Stimulated activated memory B cell treated with anti-CD40 and anti-IgM and Interleukin-4, amounts not matched to agents 10 μg/mL and 1 μg/mL and 100 μg/mL, for 72 hours (primary cell): ENCODE data around the gene DDX31.

Experiments
- ATAC-seq: fragments of 150-1000 bp; cut with Tn5 transposase; 2 replicates; pipeline ENCODE4 v1.10.0; 2021
- H3K27ac Mint-ChIP-seq: one replicate; pipeline ENCODE4 v1.8.0; 2022; ENCODE audit warnings: mild to moderate bottlenecking, mixed read lengths
- H3K27me3 Mint-ChIP-seq: one replicate; pipeline ENCODE4 v1.8.0; 2022; ENCODE audit warnings: mixed read lengths
- H3K36me3 Mint-ChIP-seq: one replicate; pipeline ENCODE4 v1.8.0; 2022; ENCODE audit warnings: mixed read lengths
- H3K4me1 Mint-ChIP-seq: one replicate; pipeline ENCODE4 v1.8.0; 2022; ENCODE audit warnings: mixed read lengths
- H3K4me3 Mint-ChIP-seq: one replicate; pipeline ENCODE4 v1.8.0; 2022; ENCODE audit warnings: mild to moderate bottlenecking, moderate library complexity, mixed read lengths
- H3K9me3 Mint-ChIP-seq: one replicate; pipeline ENCODE4 v1.8.0; 2022; ENCODE audit warnings: mixed read lengths

DDX31 gene

DNA sequence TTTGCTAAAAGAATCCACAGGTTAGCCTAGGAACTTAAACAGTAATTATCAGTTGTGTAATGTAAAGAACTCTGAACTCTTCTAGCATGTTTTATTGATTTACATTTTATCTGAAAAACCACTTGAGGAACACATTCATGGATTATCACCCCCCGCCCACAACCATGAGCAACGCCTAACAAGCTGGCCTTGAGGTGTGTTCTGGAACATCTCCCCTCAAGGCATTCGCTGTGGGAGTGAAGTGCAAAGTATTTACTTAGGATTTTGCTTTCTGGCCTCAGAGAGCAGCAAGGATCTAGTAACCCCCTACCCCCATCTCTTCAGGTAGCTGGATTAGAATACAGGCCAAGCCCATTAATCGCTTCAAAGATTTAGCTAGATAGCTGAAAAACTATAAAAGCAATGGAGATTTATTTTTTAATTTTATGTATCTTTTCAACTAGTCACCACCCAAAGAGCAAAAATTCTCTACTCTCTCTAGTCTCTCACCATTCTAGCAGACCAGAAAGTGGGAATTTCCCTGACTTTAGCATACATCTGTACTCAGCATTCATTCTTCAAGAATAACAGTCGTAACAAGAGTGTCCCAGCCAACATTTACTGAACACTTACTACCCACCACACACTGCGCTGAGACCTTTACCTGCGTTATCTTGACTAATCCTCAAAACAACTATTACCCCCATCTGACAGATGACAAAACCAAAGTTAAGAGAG lies 37.2 kb downstream of the DDX31 start:
- H3K4me3 Mint-ChIP-seq = no peak overlapping the region
- peaks cover 82% of the 10 kb centered on the region for H3K36me3 Mint-ChIP-seq
- no peaks in the 10 kb centered on the region for H3K27me3 Mint-ChIP-seq
- no peaks in the 10 kb centered on the region for H3K4me1 Mint-ChIP-seq
- no peak for ATAC-seq
- no peaks in the 10 kb centered on the region for H3K9me3 Mint-ChIP-seq
- no peak overlapping the region for H3K27ac Mint-ChIP-seq

DNA sequence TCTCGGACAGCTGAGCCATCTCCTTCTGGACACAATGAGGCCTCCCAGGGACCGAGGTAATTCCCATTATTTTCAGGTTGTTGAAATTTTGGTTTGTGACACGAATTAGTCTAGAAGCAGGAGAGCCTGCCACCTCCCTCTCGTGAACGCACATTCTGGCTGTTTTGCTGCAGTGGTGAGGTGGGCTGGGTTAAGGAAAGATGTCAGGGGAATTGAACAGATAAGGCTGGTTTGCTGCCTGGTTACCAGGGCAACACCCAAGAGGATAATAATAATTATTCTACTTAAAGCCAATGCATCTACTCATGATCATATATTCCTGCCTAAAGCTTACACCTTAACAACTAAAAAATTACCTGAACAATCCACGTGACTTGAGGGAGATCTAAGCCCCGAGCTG lies 38.1 kb downstream of the DDX31 start:
- H3K4me1 Mint-ChIP-seq = no peaks in the 10 kb centered on the region
- peaks cover 82% of the 10 kb centered on the region for H3K36me3 Mint-ChIP-seq
- no peak overlapping the region for H3K27ac Mint-ChIP-seq

DNA sequence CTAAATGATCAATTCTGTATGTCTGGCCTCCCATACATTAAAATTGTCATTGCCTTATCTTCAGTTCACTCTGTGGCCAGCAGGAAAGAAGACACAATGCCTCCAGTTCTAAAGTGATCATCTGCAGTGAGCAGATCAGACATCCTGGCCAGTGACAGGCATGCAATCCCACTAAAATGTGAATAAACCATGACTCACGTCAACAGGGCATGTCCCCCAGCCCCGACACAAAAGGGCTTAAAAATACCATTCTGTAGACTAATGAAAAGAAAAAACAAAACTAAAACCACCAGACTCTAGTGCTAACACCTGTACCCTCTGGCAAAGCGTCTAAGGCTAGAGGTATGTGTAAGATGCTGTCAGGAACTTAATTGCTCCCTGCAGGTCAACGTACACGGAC lies 38.5 kb downstream of the DDX31 start:
- Mint-ChIP-seq H3K4me3 (no peak overlapping the region), H3K27me3 (no peaks in the 10 kb centered on the region)

More for the DNA sequence above, 38.1 kb downstream of the DDX31 start:
- no peak overlapping the region for H3K4me3 Mint-ChIP-seq
- H3K27me3 Mint-ChIP-seq = no peaks in the 10 kb centered on the region
- no peak for ATAC-seq
- no peaks in the 10 kb centered on the region for H3K9me3 Mint-ChIP-seq

GRCh38 chr9:132630811-132631210 lies 39.0 kb downstream of the DDX31 start:
- Mint-ChIP-seq H3K36me3 (peaks cover 90% of the 10 kb centered on the region), H3K9me3 (no peaks in the 10 kb centered on the region), H3K4me1 (no peaks in the 10 kb centered on the region), H3K27me3 (no peaks in the 10 kb centered on the region), H3K27ac (no peak overlapping the region), H3K4me3 (no peak overlapping the region)
- no peak for ATAC-seq

More for the DNA sequence above, 38.5 kb downstream of the DDX31 start:
- H3K36me3 Mint-ChIP-seq = peaks cover 86% of the 10 kb centered on the region
- no peaks in the 10 kb centered on the region for H3K9me3 Mint-ChIP-seq
- H3K27ac Mint-ChIP-seq = no peak overlapping the region
- ATAC-seq = no peak
- no peaks in the 10 kb centered on the region for H3K4me1 Mint-ChIP-seq

GRCh38 chr9:132630116-132630515 lies 39.7 kb downstream of the DDX31 start:
- Mint-ChIP-seq H3K4me3 (no peak overlapping the region), H3K27me3 (no peaks in the 10 kb centered on the region), H3K27ac (no peak overlapping the region), H3K9me3 (no peaks in the 10 kb centered on the region), H3K4me1 (no peaks in the 10 kb centered on the region), H3K36me3 (peaks cover 96% of the 10 kb centered on the region)
- ATAC-seq = no peak

GRCh38 chr9:132628746-132629145 lies 41.0 kb downstream of the DDX31 start:
- no peaks in the 10 kb centered on the region for H3K4me1 Mint-ChIP-seq
- no peak overlapping the region for H3K4me3 Mint-ChIP-seq
- H3K27ac Mint-ChIP-seq = no peak overlapping the region
- ATAC-seq = no peak
- no peaks in the 10 kb centered on the region for H3K9me3 Mint-ChIP-seq
- peaks cover 88% of the 10 kb centered on the region for H3K36me3 Mint-ChIP-seq
- no peaks in the 10 kb centered on the region for H3K27me3 Mint-ChIP-seq

DNA sequence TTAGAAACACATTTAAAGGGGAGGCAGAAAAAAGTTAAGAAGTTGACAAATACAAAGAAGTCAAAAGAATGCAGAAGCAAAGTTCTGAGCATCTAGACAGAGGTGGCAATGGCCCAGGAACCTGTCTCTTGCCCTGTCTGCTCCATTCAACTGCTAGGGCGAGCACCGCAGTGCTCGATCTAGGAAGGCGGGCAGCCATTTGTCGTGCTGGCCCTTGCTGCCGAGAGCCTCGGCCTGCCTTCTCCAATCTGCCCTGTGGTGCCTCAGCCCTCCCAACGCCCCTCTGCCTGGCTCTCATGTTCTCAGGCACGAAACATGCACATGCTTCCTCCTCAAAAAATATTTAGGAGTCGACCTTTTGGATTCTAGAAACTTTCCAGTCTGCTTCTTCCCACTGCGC lies 42.2 kb downstream of the DDX31 start:
- no peak for ATAC-seq
- Mint-ChIP-seq H3K27me3 (no peaks in the 10 kb centered on the region), H3K9me3 (no peaks in the 10 kb centered on the region), H3K4me1 (no peaks in the 10 kb centered on the region), H3K36me3 (peaks cover 77% of the 10 kb centered on the region), H3K27ac (no peak overlapping the region), H3K4me3 (no peak overlapping the region)

- Mint-ChIP-seq H3K4me1 (no peaks in the 10 kb centered on the region), H3K27ac (no peak overlapping the region), H3K9me3 (no peaks in the 10 kb centered on the region), H3K36me3 (peaks cover 72% of the 10 kb centered on the region), H3K27me3 (no peaks in the 10 kb centered on the region), H3K4me3 (no peak overlapping the region)
- ATAC-seq = no peak
Observed at GRCh38 chr9:132627106-132627505, 42.7 kb downstream of the DDX31 start.

DNA sequence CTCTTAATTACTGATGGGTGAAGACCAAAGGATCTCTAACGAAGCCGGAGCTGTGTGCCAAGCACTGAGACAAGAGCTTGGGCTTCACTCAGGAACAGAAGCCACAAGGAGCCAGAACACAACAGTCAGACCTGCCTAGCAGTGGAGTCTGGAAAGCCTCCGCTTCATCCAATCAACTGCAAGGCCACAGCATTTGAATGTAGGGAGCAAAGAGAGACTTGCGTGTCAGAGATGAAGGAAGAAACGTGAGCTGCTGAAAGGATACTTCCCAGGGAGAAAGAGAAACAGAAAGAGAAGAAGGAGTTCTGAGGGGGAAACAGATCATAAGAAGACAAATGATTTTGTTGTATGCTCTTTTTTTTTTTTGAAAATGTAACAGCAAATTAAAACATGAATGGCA lies 43.5 kb downstream of the DDX31 start:
- Mint-ChIP-seq H3K27ac (no peak overlapping the region), H3K4me1 (no peaks in the 10 kb centered on the region), H3K27me3 (no peaks in the 10 kb centered on the region), H3K9me3 (no peaks in the 10 kb centered on the region), H3K36me3 (peaks cover 67% of the 10 kb centered on the region), H3K4me3 (no peak overlapping the region)
- ATAC-seq = no peak

DNA sequence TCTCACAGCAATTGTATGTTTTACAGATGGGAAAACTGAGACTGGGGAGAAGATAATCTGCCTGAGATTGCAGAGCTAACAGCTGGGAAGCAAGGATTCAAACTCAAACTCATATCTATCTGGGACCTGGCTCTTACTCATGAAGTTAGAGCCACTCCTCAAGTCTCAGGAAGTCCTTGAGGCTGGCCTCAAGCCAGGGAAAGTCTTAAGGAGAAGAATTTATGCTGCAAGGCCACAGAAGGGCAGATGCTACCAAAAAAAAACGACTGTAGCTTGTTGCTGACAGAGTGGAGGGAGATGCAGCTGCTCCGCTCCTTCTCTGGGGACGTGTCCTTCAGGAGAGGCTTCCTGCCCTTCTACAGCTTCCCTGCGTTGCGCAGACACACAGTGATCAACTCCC lies 47.6 kb downstream of the DDX31 start:
- H3K9me3 Mint-ChIP-seq = no peaks in the 10 kb centered on the region
- H3K4me1 Mint-ChIP-seq = no peaks in the 10 kb centered on the region
- H3K36me3 Mint-ChIP-seq = peaks cover 55% of the 10 kb centered on the region
- H3K4me3 Mint-ChIP-seq = no peak overlapping the region
- ATAC-seq = no peak
- H3K27ac Mint-ChIP-seq = no peak overlapping the region
- no peaks in the 10 kb centered on the region for H3K27me3 Mint-ChIP-seq

DNA sequence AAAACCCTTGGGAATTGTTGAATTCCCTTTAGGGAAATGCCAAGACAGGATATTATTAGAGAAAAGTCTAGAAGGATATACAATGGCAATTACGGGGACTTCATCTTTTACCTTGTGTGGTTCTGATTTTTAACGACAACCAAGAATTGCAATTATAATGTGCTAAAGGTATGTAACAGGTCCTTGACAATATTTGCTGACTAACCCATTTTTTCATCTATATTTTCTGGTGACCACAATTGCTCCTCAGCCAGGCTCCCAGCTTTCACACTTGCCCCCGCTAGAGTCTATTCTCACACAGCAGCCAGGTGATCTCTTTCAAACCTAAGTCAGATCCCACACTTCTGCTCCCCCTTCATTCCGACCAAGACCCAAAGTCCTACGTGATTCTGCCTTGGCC lies 53.1 kb downstream of the DDX31 start:
- Mint-ChIP-seq H3K4me3 (no peak overlapping the region), H3K27ac (no peak overlapping the region), H3K36me3 (peaks cover 75% of the 10 kb centered on the region), H3K27me3 (no peaks in the 10 kb centered on the region), H3K4me1 (no peaks in the 10 kb centered on the region), H3K9me3 (no peaks in the 10 kb centered on the region)
- ATAC-seq = no peak

GRCh38 chr9:132615774-132616173 lies 54.0 kb downstream of the DDX31 start:
- Mint-ChIP-seq H3K9me3 (no peaks in the 10 kb centered on the region), H3K27ac (no peak overlapping the region), H3K27me3 (no peaks in the 10 kb centered on the region), H3K36me3 (peaks cover 84% of the 10 kb centered on the region), H3K4me3 (no peak overlapping the region), H3K4me1 (no peaks in the 10 kb centered on the region)
- no peak for ATAC-seq

GRCh38 chr9:132614324-132614723 lies 55.5 kb downstream of the DDX31 start:
- no peak for ATAC-seq
- Mint-ChIP-seq H3K27ac (no peak overlapping the region), H3K27me3 (no peaks in the 10 kb centered on the region), H3K9me3 (no peaks in the 10 kb centered on the region), H3K4me3 (no peak overlapping the region), H3K36me3 (peaks cover 91% of the 10 kb centered on the region), H3K4me1 (no peaks in the 10 kb centered on the region)

DNA sequence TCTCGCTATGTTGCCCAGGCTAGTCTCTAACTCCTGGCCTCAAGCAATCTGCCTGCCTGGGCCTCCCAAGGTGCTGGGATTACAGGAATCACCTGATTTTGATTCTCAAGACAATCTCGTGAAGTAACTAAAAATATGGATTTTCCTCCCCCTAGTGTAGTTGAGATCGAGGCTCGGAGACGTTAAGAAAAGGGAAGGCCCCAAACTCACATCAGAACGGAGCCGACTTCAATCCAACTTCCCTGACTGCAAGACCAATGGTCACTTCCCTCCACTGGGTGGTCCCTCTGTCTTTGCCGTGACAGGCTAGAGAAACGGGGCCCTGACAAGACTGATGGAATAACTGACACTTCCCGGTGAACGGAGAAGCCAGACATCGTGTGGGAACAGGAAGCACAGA lies 59.1 kb downstream of the DDX31 start:
- no peaks in the 10 kb centered on the region for H3K27me3 Mint-ChIP-seq
- H3K36me3 Mint-ChIP-seq = peaks cover 95% of the 10 kb centered on the region

DNA sequence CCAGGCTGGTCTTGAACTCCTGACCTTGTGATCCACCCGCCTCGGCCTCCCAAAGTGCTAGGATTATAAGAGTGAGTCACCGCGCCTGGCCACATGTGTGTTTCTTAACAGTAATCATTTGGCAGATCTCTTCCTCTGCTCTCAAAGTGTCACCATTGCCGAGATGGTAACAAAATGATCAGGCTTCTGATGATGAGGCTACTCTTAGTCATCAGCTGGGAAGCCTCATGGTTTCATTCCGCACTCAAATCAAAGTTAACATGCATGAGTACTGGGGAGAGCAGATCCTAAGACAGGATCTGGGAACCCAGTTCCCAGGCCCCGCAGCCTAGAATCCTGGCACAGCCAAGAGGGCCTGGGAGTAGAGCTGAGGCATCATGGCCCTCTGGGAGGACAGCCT lies 60.0 kb downstream of the DDX31 start:
- H3K27ac Mint-ChIP-seq = no peak overlapping the region
- H3K27me3 Mint-ChIP-seq = no peaks in the 10 kb centered on the region
- H3K9me3 Mint-ChIP-seq = no peaks in the 10 kb centered on the region
- no peaks in the 10 kb centered on the region for H3K4me1 Mint-ChIP-seq
- ATAC-seq = no peak
- peaks cover 95% of the 10 kb centered on the region for H3K36me3 Mint-ChIP-seq
- no peak overlapping the region for H3K4me3 Mint-ChIP-seq

More for the DNA sequence above, 59.1 kb downstream of the DDX31 start:
- Mint-ChIP-seq H3K27ac (no peak overlapping the region), H3K9me3 (no peaks in the 10 kb centered on the region), H3K4me3 (no peak overlapping the region), H3K4me1 (no peaks in the 10 kb centered on the region)
- ATAC-seq = no peak

- Mint-ChIP-seq H3K4me3 (no peak overlapping the region), H3K27ac (no peak overlapping the region), H3K36me3 (peaks cover 95% of the 10 kb centered on the region), H3K9me3 (no peaks in the 10 kb centered on the region), H3K27me3 (no peaks in the 10 kb centered on the region), H3K4me1 (no peaks in the 10 kb centered on the region)
- no peak for ATAC-seq
Observed at GRCh38 chr9:132609184-132609583, 60.6 kb downstream of the DDX31 start.
